Suprapubic skin (tissue), 4 donors: Measurements from ENCODE around the gene RSRC1. TPM values are rescaled to one million over a fixed set of nuclear protein-coding genes. Genes with fewer than 3 reads are reported as not detected.
A peak's percentile ranks its signal among the peaks of the same experiment; 100 is the strongest.

ENCODE experiments used
- DNase-seq, 2 donors: peaks; one replicate each; pipeline ENCODE4 v3.0.0-alpha.2; 2019; ENCODE audit warnings: low spot score in 2 of 2
- H3K27ac ChIP-seq: fragments of 200-600 bp; sonication (generic); one replicate; pipeline ENCODE4 v1.5.1; 2019
- H3K27me3 ChIP-seq: fragments of 200-600 bp; sonication (generic); one replicate; pipeline ENCODE4 v1.5.1; 2019
- H3K36me3 ChIP-seq: fragments of 200-600 bp; sonication (generic); one replicate; pipeline ENCODE4 v1.5.1; 2019
- H3K4me1 ChIP-seq: fragments of 200-600 bp; sonication (generic); one replicate; pipeline ENCODE4 v1.5.1; 2019
- H3K4me3 ChIP-seq: fragments of 200-600 bp; sonication (generic); one replicate; pipeline ENCODE4 v1.5.1; 2019; ENCODE audit warnings: mild to moderate bottlenecking
- H3K9me3 ChIP-seq: fragments of 200-600 bp; sonication (generic); one replicate; pipeline ENCODE4 v1.5.1; 2019
- EP300 ChIP-seq: sonication (generic); formaldehyde crosslinking; IDR thresholded peaks from one replicate; pipeline ENCODE4 v1.6.1; 2017; ENCODE audit warnings: antibody characterized with exemption
- POLR2A ChIP-seq, 2 donors: fragments of 450-650 bp; IDR thresholded peaks; one replicate each; pipeline ENCODE4 v1.6.1; 2017; ENCODE audit warnings: antibody characterized with exemption in 2 of 2, mild to moderate bottlenecking in 2 of 2, moderate library complexity in 2 of 2
- POLR2AphosphoS5 ChIP-seq, 3 donors: sonication (generic); formaldehyde crosslinking; IDR thresholded peaks; one replicate each; pipeline ENCODE4 v1.6.1; 2017; ENCODE audit warnings: antibody characterized with exemption in 3 of 3
- WGBS: methylation state at CpG from one replicate; pipeline ENCODE4 v1.1.5; 2018; 5-methylcytosine and 5-hydroxymethylcytosine counted together
- total RNA-seq, 4 donors: library from RNA; depleted of rRNA; stranded (reverse); fragments of >200 nt; gene quantifications; one replicate each; pipeline ENCODE4 v1.1.0, GENCODE V29; 2016
- TF ChIP-seq, protein P1 (sequence below), 2 donors: fragments of 200-600 bp in 1 of 2; fragments of 450-650 bp in 1 of 2; sonication (generic) in 1 of 2; IDR thresholded peaks; one replicate each; pipeline ENCODE4 v1.5.1; 2016 to 2019; ENCODE audit warnings: antibody characterized with exemption in 2 of 2, mild to moderate bottlenecking in 1 of 2, moderate library complexity in 1 of 2

Gene RSRC1
- total RNA-seq, 4 donors from 2014 or later = 20.4 to 33.2 (median 30.4) TPM

GRCh38 chr3:158520433-158520832 lies 410.5 kb downstream of the RSRC1 start:
- H3K4me3 ChIP-seq = no peak overlapping the region
- H3K4me1 ChIP-seq = peaks cover 5% of the 10 kb centered on the region
- no peak for TF ChIP-seq EP300
- H3K9me3 ChIP-seq = peaks cover 4% of the 10 kb centered on the region
- H3K27me3 ChIP-seq = no peaks in the 10 kb centered on the region
- no peaks in the 10 kb centered on the region for H3K36me3 ChIP-seq
- no peak for DNase-seq
- no peak overlapping the region for H3K27ac ChIP-seq

DNA sequence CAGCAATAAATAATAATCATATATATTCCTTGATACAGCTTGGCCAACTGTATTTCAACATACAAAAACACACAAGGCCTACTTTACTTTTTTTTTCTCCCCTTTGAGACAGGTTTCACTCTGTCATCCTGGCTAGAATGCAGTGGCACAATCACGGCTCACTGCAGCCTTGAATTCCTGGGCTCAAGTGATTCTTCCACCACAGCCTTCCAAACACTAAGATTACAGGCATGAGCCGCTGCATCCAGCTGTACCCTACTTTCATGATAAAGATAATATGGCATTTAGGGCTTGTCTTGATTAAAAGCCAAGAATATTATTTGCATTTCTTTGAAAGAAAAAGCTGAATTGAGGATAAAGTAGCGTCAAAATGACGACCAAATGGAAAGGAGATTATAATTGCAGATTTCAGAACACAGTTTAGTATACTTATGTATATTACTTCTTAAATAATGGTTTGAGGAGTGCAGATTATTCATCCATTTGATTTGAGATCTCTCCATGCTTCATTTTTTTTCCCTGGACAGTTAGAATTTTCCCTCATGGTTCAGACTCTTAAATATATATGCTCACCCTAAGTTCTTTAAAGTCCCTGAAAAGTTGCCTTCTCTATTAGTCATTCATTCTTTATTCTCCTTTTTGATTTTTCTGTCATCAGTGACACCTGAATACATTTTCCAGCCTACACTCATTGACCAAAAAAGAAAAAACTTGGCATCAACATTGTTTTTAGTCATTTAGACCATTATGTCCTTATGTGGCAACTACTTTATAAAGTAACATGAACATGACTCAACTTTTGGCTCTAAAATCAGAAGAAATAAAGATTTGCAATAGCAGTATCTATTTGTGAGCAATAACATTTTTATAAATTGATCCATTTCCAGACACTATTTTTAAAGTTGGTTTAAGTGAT lies 412.6 kb downstream of the RSRC1 start:
- H3K36me3 ChIP-seq = no peaks in the 10 kb centered on the region
- peaks cover 4% of the 10 kb centered on the region for H3K9me3 ChIP-seq
- DNase-seq = no peak
- TF ChIP-seq, protein P1, sequence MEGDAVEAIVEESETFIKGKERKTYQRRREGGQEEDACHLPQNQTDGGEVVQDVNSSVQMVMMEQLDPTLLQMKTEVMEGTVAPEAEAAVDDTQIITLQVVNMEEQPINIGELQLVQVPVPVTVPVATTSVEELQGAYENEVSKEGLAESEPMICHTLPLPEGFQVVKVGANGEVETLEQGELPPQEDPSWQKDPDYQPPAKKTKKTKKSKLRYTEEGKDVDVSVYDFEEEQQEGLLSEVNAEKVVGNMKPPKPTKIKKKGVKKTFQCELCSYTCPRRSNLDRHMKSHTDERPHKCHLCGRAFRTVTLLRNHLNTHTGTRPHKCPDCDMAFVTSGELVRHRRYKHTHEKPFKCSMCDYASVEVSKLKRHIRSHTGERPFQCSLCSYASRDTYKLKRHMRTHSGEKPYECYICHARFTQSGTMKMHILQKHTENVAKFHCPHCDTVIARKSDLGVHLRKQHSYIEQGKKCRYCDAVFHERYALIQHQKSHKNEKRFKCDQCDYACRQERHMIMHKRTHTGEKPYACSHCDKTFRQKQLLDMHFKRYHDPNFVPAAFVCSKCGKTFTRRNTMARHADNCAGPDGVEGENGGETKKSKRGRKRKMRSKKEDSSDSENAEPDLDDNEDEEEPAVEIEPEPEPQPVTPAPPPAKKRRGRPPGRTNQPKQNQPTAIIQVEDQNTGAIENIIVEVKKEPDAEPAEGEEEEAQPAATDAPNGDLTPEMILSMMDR (IDR thresholded peaks at IDR 0.05) = no peak
- TF ChIP-seq POLR2AphosphoS5 (IDR thresholded peaks at IDR 0.05) (no peak), EP300 (no peak), POLR2A (IDR thresholded peaks at IDR 0.05) (no peak)
- peaks cover 5% of the 10 kb centered on the region for H3K4me1 ChIP-seq
- WGBS = 81% methylated on average over 4 of the region's 4 CpGs
- no peak overlapping the region for H3K4me3 ChIP-seq
- no peak overlapping the region for H3K27ac ChIP-seq
- H3K27me3 ChIP-seq = no peaks in the 10 kb centered on the region

GRCh38 chr3:158528076-158528674 lies 418.3 kb downstream of the RSRC1 start:
- no peak for DNase-seq
- no peak overlapping the region for H3K27ac ChIP-seq
- H3K4me3 ChIP-seq = no peak overlapping the region
- H3K9me3 ChIP-seq = peaks cover 4% of the 10 kb centered on the region
- 93% methylated on average over 7 of the region's 7 CpGs for WGBS
- no peaks in the 10 kb centered on the region for H3K27me3 ChIP-seq
- no peaks in the 10 kb centered on the region for H3K4me1 ChIP-seq
- TF ChIP-seq EP300 (no peak), POLR2A (IDR thresholded peaks at IDR 0.05) (no peak), POLR2AphosphoS5 (IDR thresholded peaks at IDR 0.05) (no peak)
- TF ChIP-seq, protein P1 (IDR thresholded peaks at IDR 0.05) = no peak
- no peaks in the 10 kb centered on the region for H3K36me3 ChIP-seq

- H3K4me1 ChIP-seq = no peaks in the 10 kb centered on the region
- TF ChIP-seq POLR2A (IDR thresholded peaks at IDR 0.05) = no peak
- no peak for TF ChIP-seq EP300
- TF ChIP-seq, protein P1 (IDR thresholded peaks at IDR 0.05) = no peak
- TF ChIP-seq POLR2AphosphoS5 (IDR thresholded peaks at IDR 0.05) = no peak
- no peak overlapping the region for H3K27ac ChIP-seq
- no peak for DNase-seq
- H3K27me3 ChIP-seq = no peaks in the 10 kb centered on the region
- WGBS = 86% methylated on average over 5 of the region's 5 CpGs
- no peaks in the 10 kb centered on the region for H3K9me3 ChIP-seq
- no peaks in the 10 kb centered on the region for H3K36me3 ChIP-seq
- H3K4me3 ChIP-seq = no peak overlapping the region
These were observed 421.4 kb downstream of the RSRC1 start for GRCh38 chr3:158531334-158531733.

- Histone ChIP-seq H3K4me1 (no peaks in the 10 kb centered on the region), H3K36me3 (no peaks in the 10 kb centered on the region), H3K4me3 (no peak overlapping the region), H3K27ac (no peak overlapping the region), H3K27me3 (no peaks in the 10 kb centered on the region), H3K9me3 (no peaks in the 10 kb centered on the region)
- TF ChIP-seq, protein P1 (IDR thresholded peaks at IDR 0.05) = peak in 1 of 2 donors; percentile 39
- TF ChIP-seq EP300 = no peak
- no peak for DNase-seq
These were observed 422.3 kb downstream of the RSRC1 start for GRCh38 chr3:158532099-158532734.
